Sigmoid colon (tissue), 4 donors: ENCODE data around the gene MDFI.

Experiments used
- CTCF ChIP-seq, 4 experiments: fragments of 450-650 bp in 3 of 4; fragments of 200-600 bp in 1 of 4; IDR thresholded peaks; one replicate each; pipeline ENCODE4 v1.5.1; 2016 to 2019; ENCODE audit warnings: antibody characterized with exemption in 4 of 4, mild to moderate bottlenecking in 3 of 4, moderate library complexity in 2 of 4
- EP300 ChIP-seq, 4 donors: sonication (generic); formaldehyde crosslinking; IDR thresholded peaks; one replicate each; pipeline ENCODE4 v1.6.1; 2017; ENCODE audit warnings: antibody characterized with exemption in 4 of 4
- POLR2A ChIP-seq, 2 donors: fragments of 450-650 bp; IDR thresholded peaks; one replicate each; pipeline ENCODE4 v1.6.1; 2016; ENCODE audit warnings: antibody characterized with exemption in 2 of 2, mild to moderate bottlenecking in 2 of 2, moderate library complexity in 2 of 2

GRCh38 chr6:41702771-41703494 lies 64.7 kb downstream of the MDFI start:
- no peak for TF ChIP-seq CTCF (IDR thresholded peaks at IDR 0.05)
- TF ChIP-seq POLR2A (IDR thresholded peaks at IDR 0.05): no peak
- TF ChIP-seq EP300 (IDR thresholded peaks at IDR 0.05): no peak
